HEK293T (cell line): ENCODE results near the gene ID2.

Experiments
- CTCF ChIA-PET: fragments of 350-600 bp; formaldehyde crosslinking; extraction: SDS; loops from one replicate; lab custom pipeline; 2021; ENCODE audit warnings: antibody characterized with exemption, inconsistent platforms; lab: Yijun Ruan, JAX
- POLR2A ChIA-PET: fragments of 350-600 bp; formaldehyde crosslinking; extraction: SDS; loops from one replicate; lab custom pipeline; 2020; ENCODE audit warnings: antibody characterized with exemption, inconsistent platforms; lab: Yijun Ruan, JAX
- DNase-seq: peaks from one replicate; pipeline ENCODE4 v3.0.0; 2012; ENCODE audit warnings: mixed read lengths; ENCODE audit errors: extremely low spot score
- ARNT ChIP-seq: fragments of 450-650 bp; IDR thresholded peaks from 2 replicates; pipeline ENCODE4 v1.6.1; 2017; ENCODE audit warnings: mild to moderate bottlenecking
- BHLHE40 ChIP-seq: fragments of 450-650 bp; IDR thresholded peaks from 2 replicates; pipeline ENCODE4 v1.6.1; 2016; ENCODE audit warnings: mild to moderate bottlenecking, moderate library complexity, borderline replicate concordance
- CTBP1 ChIP-seq: fragments of 450-650 bp; IDR thresholded peaks from 2 replicates; pipeline ENCODE4 v1.6.1; 2016; ENCODE audit warnings: borderline replicate concordance
- ELF4 ChIP-seq: fragments of 450-650 bp; IDR thresholded peaks from 2 replicates; pipeline ENCODE4 v1.6.1; 2017; ENCODE audit warnings: antibody characterized with exemption
- FOXA1 ChIP-seq: fragments of 450-650 bp; IDR thresholded peaks from 2 replicates; pipeline ENCODE4 v1.6.1; 2016; ENCODE audit warnings: mild to moderate bottlenecking
- FOXK2 ChIP-seq: fragments of 450-650 bp; IDR thresholded peaks from 2 replicates; pipeline ENCODE4 v1.6.1; 2016; ENCODE audit warnings: mild to moderate bottlenecking
- FOXM1 ChIP-seq: fragments of 450-650 bp; IDR thresholded peaks from 2 replicates; pipeline ENCODE4 v1.6.1; 2017; ENCODE audit warnings: mild to moderate bottlenecking, borderline replicate concordance
- HDGF ChIP-seq: fragments of 450-650 bp; IDR thresholded peaks from 2 replicates; pipeline ENCODE4 v1.6.1; 2017; ENCODE audit warnings: antibody characterized with exemption, borderline replicate concordance
- L3MBTL2 ChIP-seq: fragments of 450-650 bp; conservative IDR thresholded peaks from 2 replicates; pipeline ENCODE4 v1.6.1; 2016; ENCODE audit warnings: mild to moderate bottlenecking
- NFRKB ChIP-seq: fragments of 450-650 bp; IDR thresholded peaks from 2 replicates; pipeline ENCODE4 v1.6.1; 2016; ENCODE audit warnings: mild to moderate bottlenecking, moderate library complexity
- PKNOX1 ChIP-seq: fragments of 450-650 bp; IDR thresholded peaks from 2 replicates; pipeline ENCODE4 v1.6.1; 2016
- SUZ12 ChIP-seq: fragments of 450-650 bp; IDR thresholded peaks from 2 replicates; pipeline ENCODE4 v1.6.1; 2016; ENCODE audit warnings: mild to moderate bottlenecking
- TARDBP ChIP-seq: fragments of 450-650 bp; IDR thresholded peaks from 2 replicates; pipeline ENCODE4 v1.6.1; 2016
- ZNF384 ChIP-seq: fragments of 450-650 bp; IDR thresholded peaks from 2 replicates; pipeline ENCODE4 v1.6.1; 2016

Gene ID2

GRCh38 chr2:8682719-8683667, 1.1 kb downstream of the ID2 start:
- ChIA-PET POLR2A (interaction anchor here (0.6 to 3.7 kb wide), 24 partner anchors 10 to 365 kb away, joined by 3 to 14 read pairs (median 6); no protein-coding TSS in a partner anchor), CTCF (interaction anchor here (1.3 kb wide), 1 partner anchor 10 kb away, joined by 6 read pairs; no protein-coding TSS in a partner anchor)
- DNase-seq = no peak
- TF ChIP-seq HDGF (no peak), CTBP1 (no peak), NFRKB (no peak), ZNF384 (peak; percentile 70), SUZ12 (no peak), TARDBP (no peak), ELF4 (no peak), FOXA1 (no peak), L3MBTL2 (0 out of 2 replicates have a peak, but pooled peaks have one; percentile 11)

GRCh38 chr2:8684540-8684877, 2.7 kb downstream of the ID2 start:
- POLR2A ChIA-PET = interaction anchor here (1.4 kb wide), 1 partner anchor 159 kb away, joined by 4 read pairs; no protein-coding TSS in a partner anchor
- no peak for DNase-seq
- CTCF ChIA-PET = interaction anchor here (0.9 kb wide), 1 partner anchor 9 kb away, joined by 5 read pairs; no protein-coding TSS in a partner anchor
- TF ChIP-seq ARNT (no peak), FOXA1 (no peak), PKNOX1 (no peak), ZNF384 (no peak), CTBP1 (no peak), TARDBP (no peak), FOXK2 (no peak), FOXM1 (no peak), BHLHE40 (no peak), NFRKB (no peak), SUZ12 (no peak), ELF4 (no peak)

- POLR2A ChIA-PET = interaction anchor here (1.4 kb wide), 1 partner anchor 160 kb away, joined by 4 read pairs; no protein-coding TSS in a partner anchor
- CTCF ChIA-PET = interaction anchor here (0.9 kb wide), 1 partner anchor 8 kb away, joined by 5 read pairs; no protein-coding TSS in a partner anchor
- no peak for DNase-seq
- TF ChIP-seq PKNOX1 = no peak
- TF ChIP-seq BHLHE40 = no peak
- no peak for TF ChIP-seq HDGF
- peak; percentile 18; the same call in 1 of the 2 replicates for TF ChIP-seq CTBP1
- no peak for TF ChIP-seq ARNT
- peak; percentile 89 for TF ChIP-seq L3MBTL2
- TF ChIP-seq NFRKB = no peak
- TF ChIP-seq FOXK2 = no peak
Measured at GRCh38 chr2:8684878-8685696, 3.2 kb downstream of the ID2 start.

- TF ChIP-seq ARNT = 0 out of 2 replicates have a peak, but pooled peaks have one; percentile 1
- TF ChIP-seq NFRKB = no peak
- DNase-seq = peak; percentile 73
- POLR2A ChIA-PET = no interaction called here
- CTCF ChIA-PET = no interaction called here
Measured at GRCh38 chr2:8685697-8686358, 4.0 kb downstream of the ID2 start.

GRCh38 chr2:8691859-8692437, 10.1 kb downstream of the ID2 start:
- ChIA-PET POLR2A (interaction anchor here (2.2 kb wide), 1 partner anchor 10 kb away, joined by 11 read pairs; the partner anchor contains the start of gene ID2), CTCF (no interaction called here)
- TF ChIP-seq BHLHE40 (no peak), PKNOX1 (0 out of 2 replicates have a peak, but pooled peaks have one; percentile 11)
- DNase-seq = no peak
